ENCODE results near the gene GCSAM.
"Not testable (repeated sequence)": the region's sequence is repeated elsewhere in the genome, so short reads cannot be mapped to it uniquely, and the experiment has no call there.

GCSAM gene

DNA sequence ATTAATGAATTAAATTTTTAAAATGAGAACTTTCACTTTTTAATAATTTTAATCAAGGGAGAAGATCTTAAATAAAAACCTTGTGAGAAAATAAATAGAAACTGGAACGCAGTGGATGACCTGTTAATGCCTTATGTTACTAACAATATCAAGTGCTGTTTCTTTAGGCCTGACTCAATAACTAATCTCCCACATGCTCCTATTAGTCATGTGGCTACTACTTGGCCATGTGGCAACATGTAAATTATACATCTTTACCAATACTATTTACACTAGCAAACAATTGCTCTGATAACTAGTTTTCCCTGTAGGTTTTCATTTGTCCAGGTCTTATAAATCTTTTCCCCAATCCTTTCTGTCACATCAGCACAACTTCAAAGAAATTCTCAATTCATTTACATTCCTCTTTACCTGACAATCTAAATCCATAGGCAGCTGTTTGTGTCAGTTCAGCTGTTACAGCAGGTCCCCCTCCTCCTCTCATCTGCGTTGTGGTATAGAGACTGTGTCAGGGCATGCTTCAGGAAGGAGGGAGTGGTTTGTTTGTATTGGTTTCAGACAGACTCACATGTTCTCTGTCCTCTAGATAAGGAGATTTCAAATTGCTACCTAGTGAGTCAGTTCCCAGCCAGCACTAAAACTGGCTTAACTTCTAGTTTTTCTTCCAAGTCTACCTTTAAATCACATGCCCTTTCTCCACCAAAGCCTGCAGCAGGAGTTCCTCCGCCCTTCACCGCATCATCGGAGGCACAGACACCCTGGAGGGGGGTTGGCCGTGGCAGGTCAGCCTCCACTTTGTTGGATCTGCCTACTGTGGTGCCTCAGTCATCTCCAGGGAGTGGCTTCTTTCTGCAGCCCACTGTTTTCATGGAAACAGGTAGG is 58.2 kb downstream of the GCSAM start:
- peak; percentile 80 for DNase-seq (ENCODE audit: low read depth, low spot score)
- ChIA-PET POLR2A (no interaction called here), CTCF (no interaction called here)
- peak overlapping the region; percentile 10; the same call in 1 of the 2 replicates for H3K4me3 ChIP-seq (ENCODE audit: low read depth, low read length)
- TF ChIP-seq, protein P1, sequence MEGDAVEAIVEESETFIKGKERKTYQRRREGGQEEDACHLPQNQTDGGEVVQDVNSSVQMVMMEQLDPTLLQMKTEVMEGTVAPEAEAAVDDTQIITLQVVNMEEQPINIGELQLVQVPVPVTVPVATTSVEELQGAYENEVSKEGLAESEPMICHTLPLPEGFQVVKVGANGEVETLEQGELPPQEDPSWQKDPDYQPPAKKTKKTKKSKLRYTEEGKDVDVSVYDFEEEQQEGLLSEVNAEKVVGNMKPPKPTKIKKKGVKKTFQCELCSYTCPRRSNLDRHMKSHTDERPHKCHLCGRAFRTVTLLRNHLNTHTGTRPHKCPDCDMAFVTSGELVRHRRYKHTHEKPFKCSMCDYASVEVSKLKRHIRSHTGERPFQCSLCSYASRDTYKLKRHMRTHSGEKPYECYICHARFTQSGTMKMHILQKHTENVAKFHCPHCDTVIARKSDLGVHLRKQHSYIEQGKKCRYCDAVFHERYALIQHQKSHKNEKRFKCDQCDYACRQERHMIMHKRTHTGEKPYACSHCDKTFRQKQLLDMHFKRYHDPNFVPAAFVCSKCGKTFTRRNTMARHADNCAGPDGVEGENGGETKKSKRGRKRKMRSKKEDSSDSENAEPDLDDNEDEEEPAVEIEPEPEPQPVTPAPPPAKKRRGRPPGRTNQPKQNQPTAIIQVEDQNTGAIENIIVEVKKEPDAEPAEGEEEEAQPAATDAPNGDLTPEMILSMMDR (IDR thresholded peaks at IDR 0.05; ENCODE audit: insufficient read depth, low read length, missing control alignments) = no peak

DNA sequence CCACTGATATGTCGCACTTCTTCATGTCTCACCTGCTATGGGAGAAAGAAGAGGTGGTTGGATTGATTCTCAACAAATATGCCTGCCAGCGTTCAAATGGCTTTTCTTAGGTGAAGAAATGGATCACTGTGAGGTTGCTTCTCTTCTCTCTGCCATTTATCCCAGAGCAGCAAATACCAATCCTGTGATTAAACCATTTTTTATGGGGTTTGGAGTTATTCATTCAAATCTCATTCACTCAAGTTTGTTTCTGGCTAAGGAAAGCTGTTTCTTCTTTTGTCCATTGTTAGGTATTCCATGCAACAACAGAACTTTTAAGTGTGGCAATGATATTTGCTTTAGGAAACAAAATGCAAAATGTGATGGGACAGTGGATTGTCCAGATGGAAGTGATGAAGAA is 59.0 kb downstream of the GCSAM start:
- TF ChIP-seq, protein P1 (IDR thresholded peaks at IDR 0.05; ENCODE audit: insufficient read depth, low read length, missing control alignments) = no peak
- no peak for DNase-seq (ENCODE audit: low read depth, low spot score)
- H3K4me3 ChIP-seq (ENCODE audit: low read depth, low read length) = no peak overlapping the region
- ChIA-PET CTCF (no interaction called here), POLR2A (no interaction called here)

DNA sequence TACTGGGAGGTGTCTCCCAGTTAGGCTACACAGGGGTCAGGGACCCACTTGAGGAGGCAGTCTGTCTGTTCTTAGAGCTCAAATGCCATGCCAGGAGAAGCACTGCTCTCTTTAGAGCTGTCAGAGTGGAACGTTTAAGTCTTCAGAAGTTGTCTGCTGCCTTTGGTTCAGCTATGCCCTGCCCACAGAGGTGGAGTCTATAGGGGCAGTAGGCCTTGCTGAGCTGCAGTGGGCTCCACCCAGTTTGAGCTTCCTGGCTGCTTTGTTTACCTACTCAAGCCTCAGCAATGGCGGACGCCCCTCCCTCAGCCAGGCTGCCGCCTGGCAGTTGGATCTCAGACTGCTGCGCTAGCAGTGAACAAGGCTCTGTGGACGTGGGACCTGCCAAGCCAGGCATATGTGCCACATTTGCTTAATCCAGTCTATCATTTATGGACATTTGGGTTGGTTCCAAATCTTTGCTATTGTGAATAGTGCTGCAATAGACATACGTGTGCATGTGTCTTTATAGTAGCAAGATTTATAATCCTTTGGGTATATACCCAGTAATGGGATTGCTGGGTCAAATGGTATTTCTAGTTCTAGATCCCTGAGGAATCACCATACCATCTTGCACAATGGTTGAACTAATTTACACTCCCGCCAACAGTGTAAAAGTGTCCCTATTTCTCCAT is 60.5 kb downstream of the GCSAM start:
- CTCF ChIA-PET; H3K4me3 ChIP-seq (ENCODE audit: low read depth, low read length); DNase-seq (ENCODE audit: low read depth, low spot score); POLR2A ChIA-PET: not testable (repeated sequence)

Data from AG04449 (cell line).